ENCODE results near the gene SLX4IP.

The SLX4IP gene

GRCh38 chr20:10554285-10554684 lies 119.2 kb downstream of the SLX4IP start:
- no peak for DNase-seq

- DNase-seq = no peak
These were observed 120.3 kb downstream of the SLX4IP start for GRCh38 chr20:10555393-10555792.

GRCh38 chr20:10555865-10556308 lies 120.8 kb downstream of the SLX4IP start:
- DNase-seq = no peak

- no peak for DNase-seq
These were observed 121.5 kb downstream of the SLX4IP start for GRCh38 chr20:10556519-10557083.

- DNase-seq = no peak
These were observed 122.6 kb downstream of the SLX4IP start for GRCh38 chr20:10557685-10558084.

GRCh38 chr20:10558635-10559187 lies 123.6 kb downstream of the SLX4IP start:
- no peak for DNase-seq

- DNase-seq = no peak
These were observed 124.2 kb downstream of the SLX4IP start for GRCh38 chr20:10559266-10559665.

- DNase-seq = no peak
These were observed 125.6 kb downstream of the SLX4IP start for GRCh38 chr20:10560686-10561085.

GRCh38 chr20:10561302-10561701 lies 126.2 kb downstream of the SLX4IP start:
- no peak for DNase-seq

- no peak for DNase-seq
These were observed 127.8 kb downstream of the SLX4IP start for GRCh38 chr20:10562899-10563298.

GRCh38 chr20:10563935-10564492 lies 128.9 kb downstream of the SLX4IP start:
- no peak for DNase-seq

- DNase-seq = no peak
These were observed 130.3 kb downstream of the SLX4IP start for GRCh38 chr20:10565191-10565921.

- DNase-seq = no peak
These were observed 131.1 kb downstream of the SLX4IP start for GRCh38 chr20:10565922-10566897.

GRCh38 chr20:10568032-10568431 lies 132.9 kb downstream of the SLX4IP start:
- DNase-seq = no peak

- no peak for DNase-seq
These were observed 136.3 kb downstream of the SLX4IP start for GRCh38 chr20:10571313-10571815.

- DNase-seq = no peak
These were observed 137.7 kb downstream of the SLX4IP start for GRCh38 chr20:10572853-10573252.

GRCh38 chr20:10573273-10573950 lies 138.3 kb downstream of the SLX4IP start:
- no peak for DNase-seq

GRCh38 chr20:10573951-10574339 lies 138.8 kb downstream of the SLX4IP start:
- no peak for DNase-seq

GRCh38 chr20:10576411-10577090 lies 141.4 kb downstream of the SLX4IP start:
- DNase-seq = no peak

- no peak for DNase-seq
These were observed 142.5 kb downstream of the SLX4IP start for GRCh38 chr20:10577648-10578047.

- no peak for DNase-seq
These were observed 143.5 kb downstream of the SLX4IP start for GRCh38 chr20:10578607-10579006.
